Measurements from ENCODE around the gene HAT1. TPM values are rescaled to one million over a fixed set of nuclear protein-coding genes. Genes with fewer than 3 reads are reported as not detected.

Gene HAT1
- total and polyA plus RNA-seq, 10 donors = 22.1 to 41.9 (median 34.7) TPM

DNA sequence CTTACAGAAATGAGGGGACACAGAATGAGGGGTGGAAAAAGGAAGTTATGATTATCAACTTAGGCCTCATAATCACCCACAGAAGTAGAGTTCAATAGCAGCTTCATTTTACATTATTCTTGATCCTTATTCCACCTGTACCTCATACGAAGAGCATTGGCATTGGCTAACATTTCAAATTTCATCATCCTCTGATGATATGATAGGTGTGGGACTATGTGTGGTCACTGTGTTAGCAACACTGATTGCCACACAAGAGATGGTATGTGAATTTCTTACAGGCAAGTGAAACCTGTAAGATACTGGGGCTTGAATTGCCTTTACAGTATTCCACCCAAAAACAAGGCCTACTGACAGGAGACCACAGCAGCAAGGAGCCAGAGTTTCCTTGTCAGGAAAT is 14.0 kb upstream of the HAT1 start:
- TF ChIP-seq POLR2A (IDR thresholded peaks at IDR 0.05) (no peak), POLR2AphosphoS5 (IDR thresholded peaks at IDR 0.05) (no peak)
- TF ChIP-seq, protein P1, sequence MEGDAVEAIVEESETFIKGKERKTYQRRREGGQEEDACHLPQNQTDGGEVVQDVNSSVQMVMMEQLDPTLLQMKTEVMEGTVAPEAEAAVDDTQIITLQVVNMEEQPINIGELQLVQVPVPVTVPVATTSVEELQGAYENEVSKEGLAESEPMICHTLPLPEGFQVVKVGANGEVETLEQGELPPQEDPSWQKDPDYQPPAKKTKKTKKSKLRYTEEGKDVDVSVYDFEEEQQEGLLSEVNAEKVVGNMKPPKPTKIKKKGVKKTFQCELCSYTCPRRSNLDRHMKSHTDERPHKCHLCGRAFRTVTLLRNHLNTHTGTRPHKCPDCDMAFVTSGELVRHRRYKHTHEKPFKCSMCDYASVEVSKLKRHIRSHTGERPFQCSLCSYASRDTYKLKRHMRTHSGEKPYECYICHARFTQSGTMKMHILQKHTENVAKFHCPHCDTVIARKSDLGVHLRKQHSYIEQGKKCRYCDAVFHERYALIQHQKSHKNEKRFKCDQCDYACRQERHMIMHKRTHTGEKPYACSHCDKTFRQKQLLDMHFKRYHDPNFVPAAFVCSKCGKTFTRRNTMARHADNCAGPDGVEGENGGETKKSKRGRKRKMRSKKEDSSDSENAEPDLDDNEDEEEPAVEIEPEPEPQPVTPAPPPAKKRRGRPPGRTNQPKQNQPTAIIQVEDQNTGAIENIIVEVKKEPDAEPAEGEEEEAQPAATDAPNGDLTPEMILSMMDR (IDR thresholded peaks at IDR 0.05 in 8 of 11, conservative IDR thresholded peaks at IDR 0.05 in 3 of 11) = no peak
- Histone ChIP-seq H3K9me3 (no peaks in the 10 kb centered on the region), H3K36me3 (no peaks in the 10 kb centered on the region), H3K4me3 (no peak overlapping the region), H3K27me3 (replicated peaks in 1 of 7) (no peaks in the 10 kb centered on the region), H3K27ac (no peak overlapping the region), H3K4me1 (no peaks in the 10 kb centered on the region)
- DNase-seq = no peak
- WGBS, 5 donors = 59 to 92% (median 86%) methylated on average over 1 of the region's 1 CpG
- intact Hi-C loops (cut with DNase I; ENCODE audit: low total_unique reads) = no loop called here

DNA sequence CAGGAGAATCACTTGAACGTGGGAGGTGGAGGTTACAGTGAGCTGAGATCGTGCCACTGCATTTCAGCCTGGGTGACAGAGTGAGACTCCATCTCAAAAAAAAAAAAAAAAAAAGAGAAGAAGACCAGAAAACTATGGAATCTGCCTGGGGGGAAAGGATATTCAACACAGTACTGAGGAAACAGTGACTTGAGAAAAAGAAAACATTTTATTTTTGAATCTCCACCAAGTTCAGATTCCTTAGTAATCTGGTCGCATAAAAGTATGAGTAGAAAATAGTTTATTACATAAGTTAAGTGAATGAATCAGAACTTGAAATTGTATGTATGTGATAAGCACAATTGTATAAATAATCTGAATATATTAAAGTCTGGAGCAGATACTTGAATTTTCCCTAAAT is 13.0 kb upstream of the HAT1 start:
- Histone ChIP-seq H3K27me3 (replicated peaks in 1 of 7) (no peaks in the 10 kb centered on the region), H3K9me3 (no peaks in the 10 kb centered on the region), H3K36me3 (no peaks in the 10 kb centered on the region), H3K27ac (no peak overlapping the region), H3K4me3 (no peak overlapping the region), H3K4me1 (no peaks in the 10 kb centered on the region)
- TF ChIP-seq POLR2A (IDR thresholded peaks at IDR 0.05) = no peak
- TF ChIP-seq, protein P1 (IDR thresholded peaks at IDR 0.05 in 8 of 11, conservative IDR thresholded peaks at IDR 0.05 in 3 of 11) = no peak
- intact Hi-C loops (cut with DNase I; ENCODE audit: low total_unique reads) = no loop called here
- WGBS, 5 donors = 88 to 99% (median 92%) methylated on average over 3 of the region's 3 CpGs
- DNase-seq = no peak

DNA sequence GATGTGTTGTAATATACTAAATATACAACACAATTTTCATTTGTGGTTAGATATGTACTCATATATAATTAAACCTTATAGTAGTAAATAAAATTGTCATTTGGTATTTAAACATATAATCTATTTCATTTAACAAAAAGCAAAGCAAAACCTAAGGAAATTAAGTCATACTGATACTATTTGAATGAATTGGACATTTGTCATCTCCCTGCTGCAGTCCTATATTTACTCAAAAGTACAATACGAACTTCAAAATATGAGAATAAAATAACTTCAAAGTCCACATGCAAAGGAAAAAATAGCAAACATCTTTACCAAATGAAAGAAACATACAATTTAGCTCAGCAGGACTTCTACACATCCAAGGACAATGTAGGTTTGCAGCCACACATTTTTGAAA is 11.8 kb upstream of the HAT1 start:
- no peaks in the 10 kb centered on the region for H3K27me3 ChIP-seq (replicated peaks in 1 of 7)
- WGBS, 5 donors = 56 to 81% (median 62%) methylated on average over 1 of the region's 1 CpG
- H3K27ac ChIP-seq = no peak overlapping the region
- no peak for DNase-seq
- H3K4me1 ChIP-seq = no peaks in the 10 kb centered on the region
- no peaks in the 10 kb centered on the region for H3K9me3 ChIP-seq
- no peak overlapping the region for H3K4me3 ChIP-seq
- no peaks in the 10 kb centered on the region for H3K36me3 ChIP-seq
- TF ChIP-seq, protein P1 (IDR thresholded peaks at IDR 0.05 in 8 of 11, conservative IDR thresholded peaks at IDR 0.05 in 3 of 11) = no peak
- TF ChIP-seq POLR2AphosphoS5 (IDR thresholded peaks at IDR 0.05) (no peak), POLR2A (IDR thresholded peaks at IDR 0.05) (no peak)
- intact Hi-C loops (cut with DNase I; ENCODE audit: low total_unique reads) = no loop called here

DNA sequence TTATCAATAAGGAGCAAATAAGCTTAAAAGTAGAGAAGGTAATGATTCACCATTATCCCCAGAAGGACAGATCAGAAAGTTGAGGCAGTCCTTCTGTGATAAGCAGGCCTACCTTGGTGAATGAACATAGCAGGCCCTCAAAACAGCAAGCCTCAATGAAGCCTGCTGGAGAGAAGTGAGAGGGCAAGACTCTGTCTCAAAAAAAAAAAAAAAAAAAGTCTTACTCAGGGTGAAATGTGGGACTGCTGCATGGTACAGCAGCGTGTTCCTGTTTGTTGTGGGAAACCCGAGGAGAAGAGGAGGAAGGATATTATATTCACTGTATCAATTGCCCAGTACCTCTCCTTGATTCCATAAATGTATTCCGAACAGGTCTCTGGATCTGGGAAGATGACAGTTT is 8.7 kb upstream of the HAT1 start:
- Histone ChIP-seq H3K36me3 (no peaks in the 10 kb centered on the region), H3K9me3 (no peaks in the 10 kb centered on the region), H3K4me1 (no peaks in the 10 kb centered on the region), H3K27me3 (replicated peaks in 1 of 7) (no peaks in the 10 kb centered on the region), H3K4me3 (no peak overlapping the region), H3K27ac (no peak overlapping the region)
- TF ChIP-seq, protein P1 (IDR thresholded peaks at IDR 0.05 in 8 of 11, conservative IDR thresholded peaks at IDR 0.05 in 3 of 11) = no peak
- TF ChIP-seq POLR2A (IDR thresholded peaks at IDR 0.05) (no peak), POLR2AphosphoS5 (IDR thresholded peaks at IDR 0.05) (no peak)
- intact Hi-C loops (cut with DNase I; ENCODE audit: low total_unique reads) = no loop called here
- DNase-seq = no peak
- WGBS, 5 donors = 66 to 83% (median 71%) methylated on average over 3 of the region's 3 CpGs
